HTERT RPE-1 (cell line): Measurements from ENCODE around the gene SLC22A16.
"Not testable (repeated sequence)": the region's sequence is repeated elsewhere in the genome, so short reads cannot be mapped to it uniquely, and the experiment has no call there.

Experiments
- in situ Hi-C: fragments of 300-500 bp; cut with MboI; formaldehyde crosslinking; loops from 4 replicates; pipeline ENCODE4 v1.14.3; 2020; ENCODE audit warnings: low sequenced_read_pairs

Gene SLC22A16

DNA sequence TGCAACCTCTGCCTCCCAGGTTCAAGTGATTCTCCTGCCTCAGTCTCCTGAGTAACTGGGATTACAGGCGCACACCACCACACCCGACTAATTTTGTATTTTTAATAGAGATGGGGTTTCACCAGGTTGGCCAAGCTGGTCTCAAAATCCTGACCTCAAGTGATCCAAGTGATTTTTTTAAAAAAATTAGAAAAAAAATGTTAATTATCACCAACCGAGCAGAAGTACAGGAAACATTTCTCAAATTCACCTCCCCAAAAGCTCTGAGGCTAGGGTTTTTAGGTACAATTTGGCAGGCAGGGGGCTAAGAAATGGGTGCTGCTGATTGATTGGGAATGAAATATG, 14.9 kb upstream of the SLC22A16 start:
- in situ Hi-C loops, result no loop called here

DNA sequence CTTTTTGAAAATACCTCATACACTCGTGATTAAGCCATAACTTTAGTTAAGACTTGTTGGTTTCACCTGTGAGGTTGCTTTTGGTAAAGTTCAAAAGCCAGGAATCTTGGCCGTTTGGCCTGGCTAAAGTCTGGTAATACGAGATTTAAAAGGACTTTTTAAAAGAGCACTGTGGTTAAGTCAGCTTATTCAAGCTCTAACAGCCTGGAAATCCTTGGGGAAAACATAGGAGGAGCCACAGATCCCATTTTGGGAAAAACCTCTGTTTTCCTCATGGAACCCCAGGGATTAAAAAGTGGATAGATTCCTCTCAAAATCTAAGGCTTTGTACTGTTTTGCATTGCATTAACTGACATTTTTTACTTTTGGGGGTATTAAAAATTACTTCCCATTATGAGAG, 13.7 kb upstream of the SLC22A16 start:
- in situ Hi-C loops, result no loop called here

DNA sequence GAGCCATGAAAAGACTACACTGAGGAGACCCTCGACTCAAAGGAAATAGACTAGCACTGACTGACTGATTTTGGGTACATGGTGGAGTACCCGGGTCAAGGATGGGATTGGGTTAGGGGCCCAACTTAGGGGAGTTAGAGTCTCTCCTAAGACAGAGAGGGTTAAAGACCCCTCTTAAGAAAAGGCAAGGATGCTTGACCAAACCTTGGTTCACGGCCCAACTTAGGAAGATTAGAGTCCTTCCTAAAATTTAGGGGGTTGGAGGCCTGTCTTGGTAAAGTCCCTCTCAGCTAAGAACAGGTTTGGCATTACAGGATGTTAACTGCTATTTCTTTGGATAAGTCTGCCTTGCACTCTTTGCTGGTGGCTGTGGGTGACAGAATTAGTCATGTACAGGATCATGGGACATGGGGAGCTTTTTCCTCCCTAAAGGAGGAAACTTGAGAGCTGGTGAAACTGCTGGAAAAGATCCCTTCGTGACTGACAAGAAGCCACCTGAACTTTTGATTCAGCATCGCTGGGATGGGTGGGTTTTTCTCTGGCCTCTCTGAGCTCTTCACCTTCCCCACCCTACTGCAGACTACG, 12.3 kb upstream of the SLC22A16 start:
- in situ Hi-C loops, result no loop called here

DNA sequence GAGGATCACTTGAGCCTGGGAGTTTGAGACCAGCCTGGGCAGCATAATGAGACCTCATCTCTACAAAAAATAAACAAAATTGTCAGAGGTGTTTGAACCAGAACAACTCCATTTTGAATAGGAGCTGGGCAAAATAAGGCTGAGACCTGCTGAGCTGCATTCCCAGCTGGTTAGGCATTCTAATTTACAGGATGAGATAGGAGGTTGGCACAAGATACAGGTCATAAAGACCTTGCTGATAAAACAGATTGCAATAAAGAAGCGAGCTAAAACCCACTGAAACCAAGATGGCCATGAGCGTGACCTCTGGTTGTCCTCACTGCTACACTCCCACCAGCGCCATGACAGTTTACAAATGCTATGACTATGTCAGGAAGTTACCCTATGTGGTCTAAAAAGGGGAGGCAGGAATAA, 11.6 kb upstream of the SLC22A16 start:
- in situ Hi-C loops, result not testable (repeated sequence)

DNA sequence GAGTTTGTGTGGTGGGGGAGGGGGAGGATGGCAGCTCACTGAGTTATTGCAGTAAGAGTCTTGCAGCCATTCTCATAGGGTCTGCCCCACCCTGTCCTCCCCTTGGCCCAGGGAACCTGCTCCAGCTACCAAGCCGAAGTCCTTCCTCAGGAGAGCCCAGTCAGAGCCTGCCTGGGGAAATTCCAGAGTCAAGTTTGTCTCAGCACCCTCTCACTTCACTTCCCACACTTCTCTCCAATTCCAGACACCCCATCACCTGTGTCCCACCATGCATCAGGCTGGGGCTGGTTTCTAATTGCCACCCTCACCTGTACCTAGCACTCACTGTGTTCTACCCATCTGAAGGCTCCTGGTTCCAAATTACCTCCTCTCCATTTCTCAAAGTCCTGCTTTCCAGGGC, 10.3 kb upstream of the SLC22A16 start:
- in situ Hi-C loops, result no loop called here

DNA sequence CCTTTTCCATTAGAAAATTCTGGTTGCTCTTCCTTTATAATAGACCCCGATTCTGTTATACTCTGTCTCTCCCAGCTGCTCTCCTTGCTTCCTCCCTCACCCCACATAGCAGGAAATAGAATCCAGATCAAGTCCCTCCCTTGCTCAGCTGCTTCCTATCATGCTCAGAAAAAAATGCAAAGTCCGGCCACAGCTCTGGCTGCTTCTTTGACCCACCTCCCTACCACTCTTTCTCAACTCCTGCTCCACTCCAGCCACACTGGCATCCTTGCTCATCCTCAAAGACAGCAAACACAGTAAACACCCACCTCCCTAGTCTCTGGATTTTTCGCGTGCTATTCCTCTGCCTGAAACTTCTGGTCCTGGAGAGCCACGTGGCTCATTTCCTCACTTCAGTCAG, 9.1 kb upstream of the SLC22A16 start:
- in situ Hi-C loops, result no loop called here

DNA sequence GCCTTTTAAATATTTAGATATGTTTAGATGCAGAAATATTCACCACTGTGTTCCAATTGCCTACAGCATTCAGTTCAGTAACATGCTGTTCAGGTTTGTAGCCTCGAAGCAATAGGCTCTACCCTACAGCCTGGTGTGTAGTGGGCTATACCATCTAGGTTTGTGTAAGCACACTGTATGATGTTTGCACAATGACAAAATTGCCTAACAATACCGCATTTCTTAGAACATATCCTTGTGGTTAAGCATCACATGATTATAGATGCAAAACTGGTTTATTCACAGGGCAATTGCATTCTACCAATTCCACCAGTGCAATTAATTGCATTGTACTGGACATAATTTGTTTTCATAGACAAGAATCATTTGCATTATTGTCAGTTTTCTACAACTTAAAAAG, 7.9 kb upstream of the SLC22A16 start:
- in situ Hi-C loops, result no loop called here

DNA sequence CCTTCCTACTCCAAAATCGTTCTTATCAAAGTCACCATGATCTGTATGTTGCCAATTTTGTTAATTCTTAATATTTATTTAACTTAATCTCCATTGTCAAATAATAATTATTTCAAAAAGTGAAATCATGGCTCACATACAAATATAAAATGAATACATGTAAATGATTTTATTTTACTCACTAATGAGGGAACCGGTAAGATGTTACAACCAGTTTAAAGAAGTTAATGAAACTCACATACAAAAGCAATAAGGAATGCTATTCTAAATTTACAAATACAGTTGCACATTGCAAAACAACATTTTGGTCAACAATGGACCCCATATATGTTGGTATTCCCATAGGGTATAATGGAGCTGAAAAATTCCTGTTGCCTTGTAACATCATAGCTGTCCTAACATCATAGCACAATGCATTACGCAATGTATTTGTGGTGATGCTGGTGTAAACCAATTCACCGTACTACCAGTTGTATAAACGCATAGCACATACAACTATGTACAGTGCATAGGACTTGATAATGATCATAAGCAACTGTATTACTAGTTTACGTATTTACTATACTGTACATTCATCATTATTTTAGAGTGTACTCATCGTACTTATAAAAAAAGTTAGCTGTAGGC, 6.5 kb upstream of the SLC22A16 start:
- in situ Hi-C loops, result no loop called here

DNA sequence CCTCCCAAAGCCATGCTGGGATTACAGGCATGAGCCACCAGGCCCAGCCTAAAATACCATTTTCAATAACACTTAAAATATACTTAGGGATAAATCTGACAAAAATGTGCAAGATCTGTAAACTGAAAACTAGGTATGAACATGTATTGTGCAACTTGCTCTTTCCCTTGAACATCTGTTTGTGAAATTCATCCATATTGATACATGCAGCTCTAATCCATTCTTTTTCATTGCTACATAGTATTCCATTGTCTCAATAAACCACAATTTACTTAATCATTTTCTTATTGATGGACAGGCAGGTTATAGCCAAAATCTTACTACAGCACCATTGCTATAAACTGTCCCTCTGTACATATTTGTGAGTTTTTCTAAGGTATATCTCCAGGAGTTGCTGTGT, 4.7 kb upstream of the SLC22A16 start:
- in situ Hi-C loops, result no loop called here

DNA sequence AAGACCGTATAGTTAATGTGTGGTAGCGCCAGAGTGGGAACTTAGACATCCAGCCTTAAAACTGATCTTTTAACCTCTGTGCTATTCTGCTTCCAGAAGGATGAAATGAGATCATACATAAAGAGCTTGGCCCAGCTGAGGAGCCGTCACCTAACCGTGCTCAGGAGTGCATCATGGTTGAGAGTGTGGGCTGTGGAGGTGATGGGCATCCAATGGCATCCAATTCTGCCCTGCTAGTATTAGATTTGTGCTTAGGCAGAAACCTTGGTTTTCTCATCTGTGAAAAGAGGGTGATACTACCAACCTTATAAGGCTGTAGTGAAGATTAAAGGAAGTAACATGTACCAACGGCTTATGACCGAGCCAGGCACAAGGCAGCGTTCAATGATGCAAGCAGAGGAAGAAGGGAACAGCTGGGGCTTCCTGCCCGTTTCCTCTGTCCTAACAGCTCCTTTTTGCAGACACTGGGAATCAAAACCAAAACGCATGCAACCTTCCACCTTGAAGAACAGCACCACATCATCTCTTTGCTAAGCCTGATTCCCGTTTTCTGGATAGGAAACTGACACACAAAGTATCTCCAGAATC, 1.3 kb downstream of the SLC22A16 start:
- in situ Hi-C loops, result no loop called here

DNA sequence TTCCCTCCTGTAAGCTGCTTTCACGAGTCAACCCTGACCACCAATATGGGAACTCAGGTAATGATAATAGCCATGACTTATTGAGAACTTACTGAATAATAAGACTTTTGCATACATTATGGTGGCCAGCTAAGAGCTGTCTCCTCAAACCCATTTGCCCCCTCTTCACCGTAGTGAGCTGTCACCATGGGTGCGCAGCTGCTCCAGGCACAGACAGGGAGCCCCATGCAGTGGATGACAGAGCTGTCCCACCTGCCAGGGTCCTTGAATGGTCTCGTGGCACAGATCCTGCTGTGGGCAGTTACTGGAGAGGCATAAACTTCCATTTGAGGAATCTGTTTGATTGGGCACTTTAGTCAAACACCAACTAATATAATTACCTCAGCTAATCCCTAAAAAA, 1.9 kb downstream of the SLC22A16 start:
- in situ Hi-C loops, result no loop called here

DNA sequence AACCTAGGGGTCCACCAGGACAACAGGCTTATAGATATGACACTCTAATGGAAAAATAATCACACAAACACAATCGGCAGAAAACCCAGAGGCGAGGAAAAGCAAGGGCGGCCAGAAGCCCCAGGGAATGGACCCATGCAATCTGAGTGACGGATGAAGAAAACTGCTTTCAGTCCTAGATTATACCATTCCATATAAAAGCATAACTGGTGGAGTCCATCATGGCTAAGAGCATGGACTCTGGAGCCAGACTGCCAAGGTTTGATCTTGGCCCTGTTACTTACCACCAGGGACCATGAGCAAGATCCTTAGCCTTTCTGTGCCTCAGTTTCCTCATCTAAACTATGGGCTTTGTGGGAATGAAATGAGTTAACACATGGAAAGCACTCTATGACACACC, 3.7 kb downstream of the SLC22A16 start:
- in situ Hi-C loops, result no loop called here

DNA sequence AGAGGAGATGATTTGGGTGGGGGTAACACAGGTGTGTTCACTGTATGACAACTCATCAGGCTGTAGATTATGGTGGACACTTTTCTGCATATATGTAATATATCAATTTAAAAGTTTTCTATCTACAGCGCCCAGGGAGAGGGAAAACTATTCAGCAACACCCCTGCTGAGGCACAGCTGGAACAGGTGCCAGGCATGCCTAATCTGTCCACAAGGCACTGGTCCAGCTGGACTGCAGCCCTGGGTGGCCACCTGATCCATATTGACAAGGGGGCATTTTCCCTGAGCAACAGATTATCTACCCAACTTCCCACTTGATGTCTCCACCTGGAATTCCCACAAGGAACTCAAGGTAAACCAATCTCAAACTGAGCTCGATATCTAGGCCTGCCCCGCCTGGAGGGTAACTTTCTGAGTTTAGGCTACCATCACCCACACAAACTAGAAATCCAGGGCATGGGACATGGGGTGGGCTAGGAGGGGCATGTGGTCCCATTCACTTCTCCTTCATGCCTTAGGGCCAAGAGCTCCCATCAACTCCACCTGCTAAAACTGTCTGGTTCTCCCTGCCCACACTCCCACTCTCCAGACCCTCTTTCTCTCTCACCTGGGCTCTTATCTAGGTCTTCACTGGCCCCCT, 4.6 kb downstream of the SLC22A16 start:
- in situ Hi-C loops, result no loop called here

DNA sequence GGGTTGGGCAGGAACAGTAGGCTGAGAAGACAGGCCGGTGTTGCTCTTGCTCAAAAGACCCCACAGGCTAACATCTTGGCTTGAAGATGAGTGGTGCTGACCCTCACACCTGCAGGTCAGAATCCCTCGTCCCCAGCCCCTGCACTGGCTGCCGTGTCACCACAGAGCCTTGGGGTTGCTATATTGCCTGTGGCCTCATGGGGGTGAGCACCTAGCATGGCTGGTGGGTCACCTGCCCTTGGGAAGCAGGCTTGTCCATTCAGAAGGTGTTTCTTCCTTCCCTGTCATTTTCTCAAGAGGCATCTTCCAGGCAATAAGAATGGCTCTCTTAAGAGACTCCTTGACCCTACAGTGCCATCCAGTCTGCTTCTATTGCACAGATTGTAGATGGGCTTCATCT, 7.7 kb downstream of the SLC22A16 start:
- in situ Hi-C loops, result no loop called here

DNA sequence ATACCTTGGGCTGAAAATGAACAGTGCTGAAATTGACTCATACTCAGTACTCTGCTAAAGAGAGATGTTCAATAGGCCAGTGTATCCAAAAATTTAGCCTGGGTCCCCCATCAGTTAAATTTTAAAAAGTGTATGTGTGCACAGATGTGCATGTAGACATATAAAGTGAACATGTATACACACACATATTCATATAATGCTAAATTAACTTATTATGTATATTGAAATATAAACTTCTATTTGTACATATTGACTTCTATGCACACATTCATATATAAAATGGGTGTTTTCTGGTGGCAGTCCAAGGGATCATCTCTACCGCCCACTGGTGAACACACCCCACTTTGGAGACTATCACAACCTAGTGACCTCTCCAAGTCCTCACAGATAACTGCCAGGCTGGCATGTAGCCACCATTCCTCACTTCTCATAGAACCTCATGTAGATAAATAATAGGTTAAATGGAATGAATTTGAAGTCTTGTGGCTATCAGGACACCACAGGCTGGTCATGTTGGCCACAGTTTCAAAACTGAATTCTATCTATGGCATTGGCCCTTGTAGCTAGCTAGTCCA, 8.8 kb downstream of the SLC22A16 start:
- in situ Hi-C loops, result no loop called here

DNA sequence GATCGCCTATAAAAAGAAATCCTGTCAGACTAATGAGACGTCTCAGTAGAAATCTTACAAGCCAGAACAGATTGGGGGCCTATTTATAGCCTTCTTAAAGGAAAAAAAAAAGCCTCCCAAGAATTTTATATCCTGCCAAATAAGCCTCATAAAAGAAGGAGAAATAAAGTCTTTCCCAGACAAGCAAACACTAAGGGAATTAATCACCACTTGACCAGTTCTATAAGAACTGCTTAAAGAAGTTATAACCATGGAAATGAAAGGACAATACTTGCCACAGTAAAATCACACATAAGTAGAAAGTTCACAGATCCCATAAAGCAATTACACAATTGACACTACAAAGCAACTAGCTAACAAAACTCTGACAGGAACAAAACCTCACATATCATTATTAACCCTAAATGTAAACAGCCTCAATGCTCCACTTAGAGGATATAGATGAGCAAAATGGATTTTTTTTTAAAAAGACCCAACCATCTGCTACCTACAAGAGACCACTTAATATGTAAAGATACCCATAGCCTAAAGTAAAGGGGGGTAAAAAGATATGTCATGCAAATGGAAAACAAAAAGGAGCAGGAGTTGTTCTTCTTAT, 13.4 kb downstream of the SLC22A16 start:
- in situ Hi-C loops, result no loop called here

DNA sequence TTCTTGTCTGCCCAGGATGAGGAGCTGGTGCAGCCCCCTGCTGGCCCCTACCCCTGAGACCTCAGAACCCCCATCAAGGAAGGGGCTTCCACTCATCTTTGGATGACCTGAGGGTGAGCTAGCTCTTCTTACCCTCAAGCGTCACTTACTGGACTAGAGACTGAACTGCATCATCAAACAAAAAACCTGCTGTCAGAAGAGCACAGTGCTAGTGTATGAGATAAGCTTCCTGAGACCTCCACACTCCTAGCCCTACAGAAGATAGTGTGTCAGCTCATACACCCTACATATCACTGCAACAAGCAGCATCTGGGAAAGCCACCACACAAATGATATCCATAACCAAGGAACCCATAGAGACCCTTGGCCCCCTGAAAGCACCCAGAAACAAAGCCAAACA, 15.0 kb downstream of the SLC22A16 start:
- in situ Hi-C loops, result no loop called here

DNA sequence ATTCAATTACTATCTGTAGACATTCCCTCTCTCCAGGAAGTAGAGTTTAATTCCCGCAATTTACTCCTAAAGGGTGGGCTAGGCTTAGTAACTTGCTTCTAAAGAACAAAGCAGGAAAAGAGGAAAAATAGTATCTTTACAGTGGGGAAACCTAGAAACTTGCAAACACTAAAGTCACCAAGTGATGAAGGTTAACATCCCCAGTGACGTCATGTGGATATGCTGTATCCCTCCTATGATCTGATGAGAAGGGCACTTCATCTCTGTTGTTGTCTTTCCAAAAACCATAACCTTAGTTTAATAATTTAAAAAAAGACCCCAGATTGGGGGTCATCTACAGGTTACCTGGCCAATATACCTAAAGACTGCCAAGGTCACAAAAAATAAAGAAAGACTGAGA, 17.3 kb downstream of the SLC22A16 start:
- in situ Hi-C loops, result no loop called here

DNA sequence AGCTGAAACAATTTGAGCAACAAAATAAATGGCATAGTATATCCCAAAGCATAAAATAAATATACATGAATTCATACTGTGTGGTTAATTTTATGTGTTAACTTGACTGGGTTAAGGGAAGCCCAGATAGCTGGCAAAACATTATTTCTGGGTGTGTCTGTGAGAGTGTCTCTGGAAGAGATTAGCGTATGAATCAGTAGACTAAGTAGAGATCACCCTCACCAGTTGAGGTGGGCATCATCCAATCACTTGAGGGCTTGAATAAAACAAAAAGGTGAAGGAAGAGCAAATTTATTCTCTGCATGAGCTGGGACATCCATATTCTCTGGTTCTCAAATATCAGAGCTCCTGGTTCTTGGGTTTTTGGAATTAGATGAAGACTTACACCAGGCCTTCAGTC, 17.9 kb downstream of the SLC22A16 start:
- in situ Hi-C loops, result no loop called here

DNA sequence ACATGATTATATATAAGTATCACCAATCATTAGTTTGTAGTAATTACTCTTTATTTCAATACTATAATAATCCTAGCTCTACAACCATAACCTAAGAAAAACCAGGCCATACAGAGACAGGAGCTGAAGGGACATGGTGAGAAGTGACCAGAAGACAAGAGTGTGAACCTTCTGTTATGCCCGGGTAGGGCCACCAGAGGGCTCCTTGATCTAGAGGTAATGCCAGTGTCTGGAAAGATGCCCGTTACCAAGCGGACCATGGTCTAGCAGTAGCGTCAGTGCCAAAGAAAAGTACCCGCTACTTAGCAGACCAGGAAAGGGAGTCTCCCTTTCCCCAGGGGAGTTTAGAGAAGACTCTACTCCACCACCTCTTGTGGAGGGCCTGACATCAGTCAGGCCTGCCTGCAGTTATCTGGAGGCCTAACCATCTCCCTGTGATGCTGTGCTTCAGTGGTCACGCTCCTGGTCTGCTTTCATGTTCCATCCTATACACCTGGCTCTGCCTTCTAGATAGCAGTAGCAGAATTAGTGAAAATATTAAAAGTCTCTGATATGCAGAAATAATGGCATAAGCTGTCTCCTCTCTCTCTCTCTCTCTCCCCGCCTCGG, 18.7 kb downstream of the SLC22A16 start:
- in situ Hi-C loops, result not testable (repeated sequence)

DNA sequence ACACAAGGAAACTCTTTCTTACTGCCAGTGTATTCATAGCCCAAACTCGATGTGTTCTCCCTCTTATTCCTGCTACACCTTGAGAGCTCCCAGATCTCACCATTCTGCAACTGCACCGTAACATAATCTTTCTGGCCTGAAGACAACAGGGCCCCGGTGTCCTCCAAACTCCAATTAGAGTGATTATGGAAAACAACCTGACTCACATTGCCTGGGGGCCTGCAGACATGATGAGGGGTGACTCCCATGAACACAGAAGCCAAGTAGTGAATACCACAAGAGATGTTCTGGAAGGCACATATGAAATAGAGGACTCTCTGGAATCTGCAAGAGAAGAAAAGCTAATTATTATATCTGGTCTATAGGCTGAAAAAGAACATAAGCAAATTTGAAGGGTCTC, 19.7 kb downstream of the SLC22A16 start:
- in situ Hi-C loops, result no loop called here
